Mesendoderm (in vitro differentiated cells): Measurements from ENCODE around the gene PTPN9.
"Not testable (repeated sequence)": the region's sequence is repeated elsewhere in the genome, so short reads cannot be mapped to it uniquely, and the experiment has no call there.

ENCODE experiments used
- DNase-seq: peaks from one replicate; pipeline ENCODE4 v3.0.0; 2013
- H2AK5ac ChIP-seq: 2 replicates; pipeline ENCODE4 v1.6.1; 2013; ENCODE audit warnings: low read length, inconsistent platforms
- H2BK120ac ChIP-seq: 2 replicates; pipeline ENCODE4 v1.6.1; 2013; ENCODE audit warnings: low read depth, mild to moderate bottlenecking, low read length, moderate library complexity, mixed read lengths
- H2BK15ac ChIP-seq: replicated peaks from 2 replicates; pipeline ENCODE4 v1.6.1; 2013; ENCODE audit warnings: low read depth, mild to moderate bottlenecking, moderate library complexity
- H2BK5ac ChIP-seq: 2 replicates; pipeline ENCODE4 v1.6.1; 2013; ENCODE audit warnings: low read length, inconsistent platforms
- H3K18ac ChIP-seq: 2 replicates; pipeline ENCODE4 v1.6.1; 2013; ENCODE audit warnings: mild to moderate bottlenecking, low read length, mixed read lengths
- H3K23ac ChIP-seq: one replicate; pipeline ENCODE4 v1.6.1; 2013; ENCODE audit warnings: low read length
- H3K27ac ChIP-seq: 2 replicates; pipeline ENCODE4 v1.5.1; 2013; ENCODE audit warnings: low read depth, mild to moderate bottlenecking, inconsistent platforms, low read length, moderate library complexity
- H3K27me3 ChIP-seq: 2 replicates; pipeline ENCODE4 v1.6.1; 2013; ENCODE audit warnings: low read length, control low read depth, mild to moderate bottlenecking, inconsistent platforms; ENCODE audit not compliant: insufficient read depth, poor library complexity
- H3K36me3 ChIP-seq: 2 replicates; pipeline ENCODE4 v1.6.1; 2013; ENCODE audit warnings: low read length, inconsistent platforms; ENCODE audit not compliant: control insufficient read depth, insufficient read depth
- H3K4ac ChIP-seq: one replicate; pipeline ENCODE4 v1.6.1; 2013; ENCODE audit warnings: low read depth, mild to moderate bottlenecking, low read length, moderate library complexity
- H3K4me1 ChIP-seq: 2 replicates; pipeline ENCODE4 v1.6.1; 2013; ENCODE audit warnings: low read depth, low read length, inconsistent platforms; ENCODE audit not compliant: control insufficient read depth
- H3K4me2 ChIP-seq: 2 replicates; pipeline ENCODE4 v1.6.1; 2013; ENCODE audit warnings: low read length
- H3K4me3 ChIP-seq: 2 replicates; pipeline ENCODE4 v1.5.1; 2013; ENCODE audit warnings: mild to moderate bottlenecking, low read length
- H3K56ac ChIP-seq: one replicate; pipeline ENCODE4 v1.6.1; 2013; ENCODE audit warnings: low read length
- H3K79me1 ChIP-seq: 2 replicates; pipeline ENCODE4 v1.6.1; 2013; ENCODE audit warnings: low read length, inconsistent platforms
- H3K79me2 ChIP-seq: 2 replicates; pipeline ENCODE4 v1.6.1; 2013; ENCODE audit warnings: mild to moderate bottlenecking, low read length; ENCODE audit not compliant: control insufficient read depth, insufficient read depth
- H3K9ac ChIP-seq: 2 replicates; pipeline ENCODE4 v1.6.1; 2013; ENCODE audit warnings: low read length, inconsistent platforms
- H4K5ac ChIP-seq: one replicate; pipeline ENCODE4 v1.6.1; 2013; ENCODE audit warnings: low read length
- H4K8ac ChIP-seq: one replicate; pipeline ENCODE4 v1.6.1; 2013; ENCODE audit warnings: low read depth, mild to moderate bottlenecking, control low read depth, low read length, moderate library complexity
- WGBS: extraction: QIAGEN DNeasy Blood & Tissue Kit; methylation state at CpG from one replicate; pipeline ENCODE4 v1.1.7; 2013; ENCODE audit warnings: low lambda C conversion rate, missing lambda C conversion rate; ENCODE audit not compliant: insufficient coverage; ENCODE audit errors: extremely low coverage; 5-methylcytosine and 5-hydroxymethylcytosine counted together

Gene PTPN9

DNA sequence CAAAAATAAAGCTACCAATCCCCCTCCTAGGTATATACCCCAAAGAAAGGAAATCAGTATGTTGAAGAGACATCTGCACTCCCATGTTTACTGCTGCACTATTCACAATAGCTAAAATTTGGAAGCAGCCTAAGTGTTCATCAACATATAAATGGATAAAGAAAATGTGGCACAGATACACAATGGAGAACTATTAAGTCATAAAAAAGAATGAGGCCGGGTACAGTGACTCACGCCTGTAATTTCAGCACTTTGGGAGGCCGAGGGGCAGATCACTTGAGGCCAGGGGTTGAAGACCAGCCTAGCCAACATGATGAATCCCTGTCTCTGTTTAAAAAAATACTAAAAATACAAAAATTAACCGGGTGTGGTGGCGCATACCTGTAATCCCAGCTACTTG, 10.0 kb upstream of the PTPN9 start:
- Histone ChIP-seq H3K27me3 (no peaks in the 10 kb centered on the region), H3K4me3 (no peak overlapping the region), H3K23ac (no peak overlapping the region), H3K18ac (no peak overlapping the region), H3K27ac (no peak overlapping the region), H3K79me1 (no peaks in the 10 kb centered on the region), H3K79me2 (no peaks in the 10 kb centered on the region), H3K4ac (no peak overlapping the region), H4K8ac (no peak overlapping the region), H3K4me1 (no peaks in the 10 kb centered on the region), H3K56ac (no peak overlapping the region), H2AK5ac (no peak overlapping the region), H4K5ac (no peak overlapping the region), H2BK15ac (no peak overlapping the region), H3K36me3 (no peaks in the 10 kb centered on the region), H2BK120ac (no peak overlapping the region), H2BK5ac (no peak overlapping the region), H3K9ac (no peak overlapping the region), H3K4me2 (no peak overlapping the region)
- no CpG with 5 or more reads among the region's 5 CpGs for WGBS
- no peak for DNase-seq

DNA sequence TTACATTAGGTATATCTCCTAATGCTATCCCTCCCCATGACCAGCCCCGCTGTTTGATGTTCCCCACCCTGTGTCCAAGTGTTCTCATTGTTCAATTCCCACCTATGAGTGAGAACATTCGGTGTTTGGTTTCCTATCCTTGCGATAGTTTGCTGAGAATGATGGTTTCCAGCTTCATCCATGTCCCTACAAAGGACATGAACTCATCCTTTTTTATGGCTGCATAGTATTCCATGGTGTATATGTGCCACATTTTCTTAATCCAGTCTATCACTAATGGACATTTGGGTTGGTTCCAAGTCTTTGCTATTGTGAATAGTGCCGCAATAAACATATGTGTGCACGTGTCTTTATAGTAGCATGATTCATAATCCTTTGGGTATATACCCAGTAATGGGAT, 7.3 kb upstream of the PTPN9 start:
- not testable (repeated sequence) for H3K18ac ChIP-seq, H2BK120ac ChIP-seq, H2BK15ac ChIP-seq, H3K27me3 ChIP-seq, H4K8ac ChIP-seq, H3K56ac ChIP-seq, H3K4me1 ChIP-seq, H3K9ac ChIP-seq, H3K27ac ChIP-seq, H3K4ac ChIP-seq, DNase-seq, H3K23ac ChIP-seq, H2AK5ac ChIP-seq, H4K5ac ChIP-seq, H3K79me2 ChIP-seq, H2BK5ac ChIP-seq, H3K4me3 ChIP-seq, H3K36me3 ChIP-seq, H3K79me1 ChIP-seq, H3K4me2 ChIP-seq
- WGBS: no CpG with 5 or more reads among the region's 5 CpGs

DNA sequence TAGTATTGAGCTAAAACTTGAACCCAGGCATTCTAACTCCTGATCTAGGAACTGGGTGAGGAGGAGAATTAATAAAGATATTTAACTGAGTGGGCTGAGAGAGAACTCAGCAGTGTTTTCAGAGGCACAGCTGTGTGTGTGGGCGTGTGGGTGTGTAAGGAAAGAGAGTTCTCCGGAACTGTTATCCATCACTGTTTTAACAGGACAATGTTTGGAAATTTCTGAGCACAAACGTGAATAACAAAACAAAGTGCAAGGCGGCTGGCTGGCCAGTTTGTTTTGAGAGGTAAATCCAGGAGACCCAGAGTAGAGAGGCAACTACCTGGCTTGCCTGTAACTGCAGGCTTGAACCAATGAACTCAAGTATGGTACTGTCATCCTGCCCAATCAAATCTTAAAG, 5.0 kb upstream of the PTPN9 start:
- DNase-seq: no peak
- no CpG with 5 or more reads among the region's 4 CpGs for WGBS
- Histone ChIP-seq H3K79me1 (no peaks in the 10 kb centered on the region), H2BK5ac (no peak overlapping the region), H3K23ac (no peak overlapping the region), H3K56ac (no peak overlapping the region), H3K18ac (no peak overlapping the region), H3K79me2 (no peaks in the 10 kb centered on the region), H3K4me1 (peaks cover 4% of the 10 kb centered on the region), H3K4me2 (no peak overlapping the region), H4K5ac (no peak overlapping the region), H4K8ac (no peak overlapping the region), H3K36me3 (no peaks in the 10 kb centered on the region), H3K4ac (no peak overlapping the region), H3K4me3 (no peak overlapping the region), H2AK5ac (no peak overlapping the region), H3K27me3 (no peaks in the 10 kb centered on the region), H2BK15ac (no peak overlapping the region), H3K9ac (no peak overlapping the region), H2BK120ac (no peak overlapping the region), H3K27ac (no peak overlapping the region)

DNA sequence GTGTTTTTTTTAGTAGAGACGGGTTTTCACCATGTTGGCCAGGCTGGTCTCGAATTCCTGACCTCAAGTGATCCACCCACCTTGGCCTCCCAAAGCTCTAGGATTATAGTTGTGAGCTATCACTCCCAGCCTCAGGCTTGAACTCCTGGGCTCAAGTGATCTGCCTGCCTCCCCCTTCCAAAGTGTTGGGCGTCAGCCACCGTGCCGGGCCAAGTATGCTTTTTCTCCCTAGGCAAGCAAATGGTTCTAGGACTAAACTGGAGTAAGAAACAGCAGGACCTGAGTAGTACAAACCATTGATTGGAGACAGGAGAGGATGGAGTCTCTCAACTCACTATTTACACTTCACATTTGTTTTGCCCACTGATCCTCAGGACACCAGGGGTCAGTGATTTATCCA, 4.6 kb upstream of the PTPN9 start:
- H4K5ac ChIP-seq: no peak overlapping the region
- no peak overlapping the region for H2BK120ac ChIP-seq
- no CpG with 5 or more reads among the region's 5 CpGs for whole genome bisulfite sequencing
- H3K9ac ChIP-seq: no peak overlapping the region
- no peak overlapping the region for H3K23ac ChIP-seq
- no peak overlapping the region for H2AK5ac ChIP-seq
- no peaks in the 10 kb centered on the region for H3K79me2 ChIP-seq
- H3K4ac ChIP-seq: no peak overlapping the region
- no peak overlapping the region for H3K27ac ChIP-seq
- no peak for DNase-seq
- H2BK5ac ChIP-seq: no peak overlapping the region
- no peak overlapping the region for H2BK15ac ChIP-seq
- no peaks in the 10 kb centered on the region for H3K36me3 ChIP-seq
- peak overlapping the region; percentile 25 for H3K56ac ChIP-seq
- no peaks in the 10 kb centered on the region for H3K27me3 ChIP-seq
- no peak overlapping the region for H3K4me2 ChIP-seq
- H4K8ac ChIP-seq: no peak overlapping the region
- H3K4me1 ChIP-seq: peaks cover 4% of the 10 kb centered on the region
- no peak overlapping the region for H3K4me3 ChIP-seq
- no peak overlapping the region for H3K18ac ChIP-seq
- no peaks in the 10 kb centered on the region for H3K79me1 ChIP-seq

DNA sequence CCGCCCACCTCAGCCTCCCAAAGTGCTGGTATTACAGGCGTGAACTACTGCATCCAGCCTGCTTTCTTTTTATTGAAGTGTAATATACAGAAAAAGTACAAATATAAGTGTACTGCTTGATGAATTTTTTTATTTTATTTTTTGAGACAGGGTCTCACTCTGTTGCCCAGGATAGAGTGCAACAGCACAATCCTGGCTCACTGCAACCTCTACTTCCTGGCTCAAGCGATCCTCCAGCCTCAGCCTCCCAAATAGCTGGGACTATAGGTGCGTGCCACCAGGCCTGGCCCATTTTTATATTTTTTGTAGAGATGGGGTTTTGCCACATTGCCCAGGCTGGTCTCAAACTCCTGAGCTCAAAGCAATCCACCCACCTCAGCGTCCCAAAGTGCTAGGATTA, 3.8 kb upstream of the PTPN9 start:
- not testable (repeated sequence) for H2BK15ac ChIP-seq, H3K4me1 ChIP-seq, H3K36me3 ChIP-seq, H3K4ac ChIP-seq, H3K4me2 ChIP-seq, H2BK5ac ChIP-seq, H3K79me2 ChIP-seq, H3K18ac ChIP-seq, H4K5ac ChIP-seq, H3K23ac ChIP-seq, H2BK120ac ChIP-seq, H3K56ac ChIP-seq, H3K27me3 ChIP-seq, H4K8ac ChIP-seq, H3K79me1 ChIP-seq, H3K27ac ChIP-seq, DNase-seq, H3K4me3 ChIP-seq, H3K9ac ChIP-seq, H2AK5ac ChIP-seq
- no CpG with 5 or more reads among the region's 5 CpGs for WGBS

DNA sequence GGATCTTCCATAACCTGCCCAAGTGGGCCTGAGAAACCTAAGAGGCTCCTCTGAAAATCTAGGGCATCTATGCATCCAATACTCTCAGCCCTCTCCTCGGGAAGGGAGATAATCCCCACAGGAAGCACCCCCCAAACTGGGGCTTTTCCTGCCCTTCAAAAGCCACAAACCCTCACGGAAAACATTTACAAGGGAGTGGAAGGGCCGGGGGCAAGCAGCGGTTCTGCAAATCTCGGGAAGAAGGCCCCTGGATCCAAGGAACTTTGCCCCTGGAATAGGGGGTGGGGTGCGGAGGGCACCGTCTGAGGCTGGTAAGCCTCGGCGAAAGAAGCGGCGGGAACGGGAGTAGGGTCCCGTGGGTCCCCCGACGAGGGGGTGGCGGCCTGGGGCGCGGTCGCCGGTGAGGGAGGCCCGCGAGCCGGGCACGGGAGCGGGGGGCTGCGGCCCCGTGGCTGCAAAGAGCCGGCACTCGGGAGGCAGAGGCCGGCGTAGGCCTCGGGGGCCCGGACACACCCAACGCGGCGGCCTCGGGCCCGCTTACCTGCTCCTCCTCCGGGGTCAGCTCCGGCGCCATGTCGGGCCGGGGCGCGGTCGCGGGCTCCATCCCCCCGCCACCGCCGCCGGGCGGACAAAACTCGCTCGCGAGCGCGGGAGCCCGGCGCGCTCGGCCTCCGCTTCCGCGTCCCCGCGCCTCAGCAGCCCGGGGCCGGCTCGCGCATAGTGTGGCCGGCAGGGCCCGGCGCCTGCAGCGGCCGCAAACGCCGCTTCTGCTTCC, 755 bp downstream of the PTPN9 start:
- Histone ChIP-seq H2BK5ac (peak overlapping the region; percentile 55), H2BK15ac (peak overlapping the region; percentile 93), H3K27me3 (no peaks in the 10 kb centered on the region), H3K79me2 (peaks cover 40% of the 10 kb centered on the region), H4K8ac (peak overlapping the region; percentile 100), H3K4me3 (peak overlapping the region; percentile 97), H3K36me3 (no peaks in the 10 kb centered on the region), H3K9ac (peak overlapping the region; percentile 98), H2AK5ac (peak overlapping the region; percentile 45), H2BK120ac (peak overlapping the region; percentile 94), H3K79me1 (peaks cover 2% of the 10 kb centered on the region), H3K4ac (peak overlapping the region; percentile 99), H3K18ac (peak overlapping the region; percentile 99), H3K56ac (peak overlapping the region; percentile 87), H4K5ac (no peak overlapping the region), H3K23ac (peak overlapping the region; percentile 1), H3K4me1 (peaks cover 9% of the 10 kb centered on the region), H3K4me2 (peak overlapping the region; percentile 82), H3K27ac (peak overlapping the region; percentile 99)
- DNase-seq: peak; percentile 19
- WGBS: no CpG with 5 or more reads among the region's 77 CpGs
